Hematopoietic multipotent progenitor cell (in vitro differentiated cells): ENCODE results near the gene SGO1. TPM values are rescaled to one million over a fixed set of nuclear protein-coding genes. Genes with fewer than 3 reads are reported as not detected.

Experiments
- DNase-seq, 3 donors: peaks; one replicate each; pipeline ENCODE4 v3.0.0-alpha.2; 2011 to 2015; ENCODE audit warnings: low read depth in 2 of 3, low spot score in 2 of 3
- total RNA-seq: library from RNA; depleted of rRNA; stranded (reverse); fragments of >200 nt; gene quantifications from one replicate; pipeline ENCODE4 v1.2.3, GENCODE V29; 2012

SGO1 gene
- total RNA-seq, 1 donor: 0.81 TPM

DNA sequence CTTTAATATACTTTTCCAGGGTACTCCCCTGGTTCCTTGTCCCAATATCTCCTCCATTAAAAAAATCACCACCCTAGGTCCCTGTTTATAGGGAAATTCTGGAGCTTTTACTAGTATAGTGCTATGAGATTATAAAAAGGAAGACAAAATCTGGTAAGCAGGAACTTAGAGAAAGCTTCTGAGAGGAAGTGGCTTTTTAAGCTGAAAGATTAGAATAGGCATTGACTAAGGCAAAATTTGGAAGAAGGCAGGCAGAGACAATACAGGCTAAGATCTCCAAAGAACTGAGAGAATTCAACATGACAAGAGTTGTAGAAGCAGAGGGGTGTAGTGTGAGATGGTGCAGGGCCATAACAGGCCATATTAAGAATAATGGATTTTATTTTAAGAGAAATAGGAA is 25.8 kb downstream of the SGO1 start:
- DNase-seq: peak in 1 of 3 donors; percentile 3

DNA sequence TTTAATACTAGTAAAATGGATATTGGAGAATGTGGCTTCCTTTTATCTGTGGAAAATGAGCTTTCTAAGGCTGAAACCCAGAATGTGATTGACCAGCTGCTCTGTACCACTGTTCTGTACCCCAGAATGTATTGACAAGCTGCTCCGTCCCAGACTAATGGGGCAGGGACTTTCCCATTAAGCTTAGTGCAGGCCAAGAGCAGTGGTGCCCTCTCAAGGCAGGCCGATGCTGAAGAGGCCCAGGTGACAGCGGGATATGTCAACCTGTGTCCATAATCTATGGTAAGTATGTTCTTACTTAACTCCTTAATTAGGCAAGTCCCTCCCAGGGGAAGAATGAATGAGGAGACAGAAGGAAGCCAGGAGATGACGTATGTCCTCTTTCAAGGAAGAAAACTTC is 31.1 kb downstream of the SGO1 start:
- DNase-seq: no peak

DNA sequence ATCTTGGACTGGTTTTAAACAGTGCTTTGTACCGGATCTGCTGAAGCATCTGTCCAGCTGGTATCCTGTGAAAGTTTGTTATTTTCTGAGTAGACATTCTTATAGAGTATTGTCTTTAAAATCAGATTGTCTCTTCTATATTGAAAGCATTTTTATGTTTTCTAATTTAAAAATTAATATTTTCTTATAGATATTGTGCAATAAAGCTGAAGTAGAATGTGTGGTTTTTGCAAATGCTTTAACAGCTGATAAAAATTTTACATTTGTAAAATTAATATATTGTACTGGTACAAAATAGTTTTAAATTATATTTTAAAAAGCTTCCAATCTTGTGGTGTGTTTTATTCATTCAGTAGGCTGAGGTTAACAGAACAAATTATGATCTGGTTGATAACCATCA is 31.9 kb downstream of the SGO1 start:
- no peak for DNase-seq

DNA sequence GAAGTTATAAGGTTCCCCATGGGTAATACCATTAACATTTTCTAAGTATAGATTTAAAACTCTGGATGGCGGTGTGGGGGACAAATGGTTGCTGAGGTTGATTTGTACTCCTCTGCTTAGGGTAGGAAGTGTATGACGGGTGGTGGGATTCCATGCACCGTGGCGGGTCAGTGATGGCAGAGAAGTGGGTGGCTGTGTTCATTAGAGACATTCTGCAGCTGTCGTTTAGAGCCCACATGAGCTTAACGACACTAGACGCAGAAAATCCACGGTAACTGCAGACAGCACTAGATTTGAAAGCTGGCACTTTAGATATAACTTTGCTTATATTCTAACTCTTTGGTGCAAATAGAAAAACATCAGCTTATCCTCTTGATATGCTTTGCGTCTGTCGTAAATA is 37.5 kb downstream of the SGO1 start:
- no peak for DNase-seq

DNA sequence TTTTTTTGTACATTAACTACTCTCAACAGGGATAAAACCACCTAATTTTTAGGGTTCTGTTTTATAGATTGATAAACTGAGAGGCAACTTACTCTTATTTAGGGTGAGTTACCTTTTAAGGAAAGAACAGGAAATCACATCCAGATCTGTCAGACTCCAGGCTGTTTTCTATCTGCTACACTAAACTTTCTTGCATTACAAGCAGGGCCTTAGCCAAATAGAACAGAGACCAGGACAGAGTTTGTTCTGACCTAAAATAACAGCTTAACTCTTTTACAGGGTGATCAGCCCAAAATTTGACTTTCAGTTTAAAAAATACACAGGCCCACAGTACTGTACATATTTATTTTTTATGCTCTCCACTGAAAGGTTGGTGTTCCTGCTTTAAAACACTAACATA is 38.6 kb downstream of the SGO1 start:
- DNase-seq: no peak

DNA sequence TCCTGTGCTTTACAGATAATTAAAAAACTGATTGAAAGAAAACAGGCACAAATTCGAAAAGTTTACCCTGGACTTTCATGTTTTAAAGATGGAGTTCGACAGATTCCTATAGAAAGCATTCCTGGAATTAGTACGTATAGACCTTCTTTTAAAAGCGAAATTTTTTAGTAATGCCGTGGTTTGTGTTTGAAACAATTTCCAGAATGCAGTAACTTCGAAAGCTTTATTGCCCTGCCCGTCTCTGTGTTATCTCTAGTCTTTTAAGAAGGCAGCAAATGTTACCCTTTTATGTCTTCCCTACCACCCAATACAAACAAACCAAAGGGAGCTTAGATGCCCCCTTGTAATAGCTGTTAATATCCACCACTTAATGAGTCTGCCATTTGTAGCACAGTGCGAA is 39.7 kb downstream of the SGO1 start:
- no peak for DNase-seq

DNA sequence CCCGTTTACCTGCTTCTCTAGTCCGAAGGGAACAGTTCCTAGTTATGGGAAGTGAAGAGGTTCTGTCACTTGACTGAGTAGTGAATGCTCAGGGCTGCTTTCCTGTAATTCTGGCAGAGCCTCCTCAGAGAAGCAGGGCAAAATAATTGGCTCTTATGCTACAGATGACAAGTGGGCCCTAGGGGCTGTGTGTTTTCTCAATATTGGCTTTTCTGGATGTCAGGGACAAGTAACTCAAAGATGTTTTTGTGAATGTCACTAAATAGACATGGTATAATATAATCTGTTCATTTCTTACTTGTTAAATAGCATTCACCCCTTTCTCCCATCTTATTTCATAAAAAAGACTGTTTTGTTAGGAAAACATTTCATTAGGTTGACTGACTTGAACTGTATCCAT is 40.1 kb downstream of the SGO1 start:
- no peak for DNase-seq

DNA sequence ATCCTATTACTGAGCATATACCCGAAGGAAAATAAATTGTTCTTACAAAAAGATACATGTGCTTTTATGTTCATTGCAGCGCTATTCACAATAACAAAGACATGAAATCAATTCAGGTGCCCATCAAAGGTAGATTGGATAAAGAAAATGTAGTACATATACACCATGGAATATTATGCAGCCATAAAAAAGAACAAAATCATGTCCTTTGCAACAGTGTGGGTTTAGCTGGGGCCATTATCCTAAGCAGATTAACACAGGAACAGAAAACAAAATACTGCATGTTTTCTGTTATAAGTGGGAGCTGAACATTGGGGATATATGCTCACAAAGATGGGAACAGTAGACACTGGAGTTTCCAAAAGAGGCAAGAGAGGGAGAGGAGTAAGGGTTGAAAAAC is 42.5 kb downstream of the SGO1 start:
- no peak for DNase-seq

DNA sequence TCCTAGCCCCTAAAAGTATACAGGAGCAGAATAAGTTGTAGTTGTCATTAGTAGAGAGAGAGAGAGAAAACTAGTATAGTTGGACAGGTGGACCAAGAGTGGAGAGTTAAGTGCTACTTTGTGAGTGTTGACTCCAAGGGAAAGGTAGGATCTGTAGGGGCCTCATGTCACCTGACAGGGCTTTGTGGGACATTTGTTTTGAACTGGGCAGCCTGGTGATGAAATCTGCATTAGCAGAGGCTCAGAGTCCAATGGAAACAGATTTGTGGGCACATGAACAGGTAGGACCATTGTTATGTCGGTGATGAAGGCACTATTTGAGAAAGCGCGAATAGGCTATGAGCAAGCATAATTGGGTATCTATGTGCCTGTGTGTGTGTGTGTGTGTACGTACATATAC is 43.5 kb downstream of the SGO1 start:
- DNase-seq: no peak

DNA sequence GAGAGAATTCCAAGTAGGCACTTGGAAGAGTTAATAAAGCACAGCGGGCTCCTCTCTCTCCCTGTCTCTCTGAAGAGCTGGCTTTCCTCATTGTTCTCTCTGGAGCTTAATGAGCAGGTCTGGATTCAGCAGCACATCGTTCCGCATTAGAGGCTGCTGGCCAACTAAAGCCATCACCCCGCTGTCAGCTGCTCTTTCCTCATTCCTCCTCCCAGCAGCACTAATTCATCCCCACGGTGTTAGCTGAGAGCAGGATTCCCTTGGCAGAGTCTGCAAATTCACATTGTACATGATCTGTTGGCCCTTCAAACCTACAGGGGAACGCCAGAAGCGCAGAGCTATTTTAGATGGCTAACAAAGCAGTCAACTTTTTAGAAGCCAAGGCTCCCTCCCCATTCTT is 44.2 kb downstream of the SGO1 start:
- DNase-seq: no peak

DNA sequence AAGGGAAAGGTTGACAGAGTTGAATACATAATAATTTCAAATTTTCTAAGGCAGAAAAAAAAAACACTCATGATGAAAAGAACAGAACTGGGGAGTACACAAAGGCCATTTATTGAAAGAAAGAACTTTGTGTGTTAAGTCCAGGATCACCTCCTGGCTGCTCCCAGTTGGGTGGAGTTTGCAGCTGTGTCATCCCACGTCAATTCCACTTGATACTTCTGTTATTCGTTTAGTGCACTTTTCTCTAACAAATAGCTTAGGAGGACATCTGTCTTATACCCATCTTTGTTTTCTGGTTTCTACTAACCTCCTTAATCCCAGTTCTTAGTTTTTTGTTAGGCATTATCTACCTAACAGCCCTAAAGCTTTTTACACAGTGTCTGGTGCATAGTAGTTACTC is 44.7 kb downstream of the SGO1 start:
- DNase-seq: no peak

DNA sequence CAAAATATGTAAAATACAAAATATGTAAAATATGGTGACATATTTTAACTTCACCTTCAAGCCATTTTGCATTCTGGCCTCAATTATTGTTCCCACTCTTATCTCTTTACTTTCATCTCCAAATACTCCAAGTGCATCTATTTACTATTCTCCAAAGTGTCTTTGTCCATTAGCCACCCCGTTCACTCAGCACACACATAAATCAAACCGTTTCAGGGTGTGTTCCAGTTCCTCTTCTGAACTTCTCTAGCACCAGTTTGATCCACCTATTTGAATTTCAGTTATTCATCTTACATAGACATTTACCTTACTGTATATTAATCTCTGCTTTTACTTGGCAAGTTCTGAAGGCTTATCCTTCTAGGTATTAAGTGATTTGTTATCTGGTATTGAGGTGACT is 45.1 kb downstream of the SGO1 start:
- DNase-seq: no peak

DNA sequence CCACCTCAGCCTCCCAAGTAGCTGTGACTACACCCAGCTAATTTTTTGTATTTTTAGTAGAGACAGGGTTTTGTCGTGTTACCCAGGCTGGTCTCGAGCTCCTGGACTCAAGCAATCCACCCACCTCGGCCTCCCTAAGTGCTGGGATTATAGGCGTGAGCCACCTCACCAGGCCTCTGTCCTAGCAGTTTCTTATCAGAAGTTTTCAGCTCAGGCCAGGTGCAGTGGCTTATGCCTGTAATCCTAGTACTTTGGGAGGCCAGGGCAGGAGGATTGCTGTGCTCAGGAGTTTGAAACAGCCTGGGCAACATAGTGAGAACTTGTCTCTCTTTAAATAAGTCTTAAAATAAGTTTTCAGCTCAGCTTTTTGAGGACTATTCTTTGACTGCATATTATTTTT is 48.4 kb downstream of the SGO1 start:
- no peak for DNase-seq

DNA sequence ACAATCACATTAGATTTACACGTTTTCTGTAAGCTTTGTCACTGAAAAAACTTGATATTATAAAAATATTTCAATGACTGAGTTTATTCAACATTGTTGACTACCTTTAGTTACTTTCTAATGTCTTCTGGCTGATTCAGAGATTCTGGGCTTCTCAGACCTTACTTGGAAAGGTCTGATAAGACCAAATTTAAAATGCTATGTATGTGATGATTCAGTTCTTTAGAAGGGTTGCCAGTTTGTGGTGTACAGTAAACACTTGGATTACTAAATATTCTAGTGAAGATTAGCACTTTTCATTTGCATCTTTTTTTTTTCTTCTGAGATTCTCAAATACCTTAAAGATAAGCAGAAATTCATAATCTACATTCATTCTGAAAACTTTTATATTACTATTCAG is 49.8 kb downstream of the SGO1 start:
- DNase-seq: no peak

DNA sequence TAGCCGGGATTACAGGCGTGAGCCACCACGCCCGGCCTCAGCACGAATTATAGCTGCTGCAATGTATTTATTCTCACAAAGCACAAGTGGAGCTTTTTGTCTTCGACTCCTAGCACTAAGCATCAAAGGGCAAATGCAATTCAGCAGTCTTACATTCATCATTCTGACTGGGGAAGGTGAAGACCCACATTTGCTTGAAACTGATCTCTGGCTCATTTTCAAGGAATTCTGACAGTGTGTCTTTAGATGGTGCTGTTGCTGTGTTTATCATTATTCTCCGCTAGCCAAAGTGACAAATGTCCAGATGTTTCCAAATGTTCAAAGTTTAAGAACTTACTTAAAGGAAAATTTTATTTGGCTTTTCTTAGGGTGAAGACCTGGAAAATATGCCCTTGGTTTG is 55.9 kb downstream of the SGO1 start:
- no peak for DNase-seq

DNA sequence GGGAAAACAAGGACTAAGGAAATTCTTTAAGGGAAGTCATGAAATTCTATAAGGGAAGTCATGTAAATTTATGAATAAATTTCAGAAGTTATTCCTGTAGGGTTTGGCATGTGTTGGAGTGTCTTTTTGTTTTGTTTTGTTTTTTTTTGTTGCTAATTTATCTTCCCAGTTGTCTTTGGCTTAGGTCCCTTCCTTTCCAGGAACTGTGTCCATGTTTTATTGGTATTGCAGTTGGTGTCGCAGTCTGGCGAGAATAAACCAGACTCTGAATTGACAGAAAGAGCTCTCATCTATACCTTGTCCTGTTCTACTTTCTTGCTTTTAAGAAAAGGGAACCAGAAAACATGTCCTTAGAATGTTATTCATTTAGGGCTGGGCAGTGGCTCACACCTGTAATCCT is 57.6 kb downstream of the SGO1 start:
- DNase-seq: no peak

DNA sequence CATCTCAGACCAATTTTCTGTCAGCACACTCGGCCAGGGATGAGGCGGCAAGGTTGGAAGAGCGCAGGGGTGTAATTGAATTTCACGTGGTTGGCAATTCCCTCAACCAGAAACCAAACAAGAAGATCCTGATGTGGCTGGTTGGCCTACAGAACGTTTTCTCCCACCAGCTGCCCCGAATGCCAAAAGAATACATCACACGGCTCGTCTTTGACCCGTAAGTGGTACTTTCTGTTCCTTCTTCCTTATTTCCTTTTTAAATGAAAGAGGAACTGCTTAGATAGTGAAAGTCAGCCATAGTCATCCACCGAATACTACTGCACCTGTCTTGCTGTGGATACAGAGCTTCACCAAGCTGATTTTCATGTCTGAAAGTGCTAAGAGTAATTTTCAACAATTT is 60.1 kb downstream of the SGO1 start:
- peak in 2 of 3 donors; percentile 12 to 37 for DNase-seq

DNA sequence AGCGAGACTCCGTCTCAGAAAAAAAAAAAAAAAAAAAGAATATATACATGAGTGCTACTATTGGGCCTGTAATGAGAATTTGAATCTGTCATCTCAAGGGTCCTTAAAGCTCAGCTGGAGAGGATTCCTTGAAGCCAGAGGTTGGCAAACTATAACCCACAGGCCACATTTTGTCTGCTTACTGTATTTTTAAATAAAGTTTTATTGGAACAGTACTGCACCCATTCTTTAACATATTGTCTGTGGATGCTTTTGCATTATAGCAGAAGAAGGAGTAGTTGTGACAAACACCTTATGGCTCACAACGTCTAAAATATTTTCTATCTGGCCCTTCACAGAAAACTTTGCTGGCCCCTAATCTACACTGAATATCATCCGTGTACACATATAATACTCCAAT is 60.7 kb downstream of the SGO1 start:
- no peak for DNase-seq

DNA sequence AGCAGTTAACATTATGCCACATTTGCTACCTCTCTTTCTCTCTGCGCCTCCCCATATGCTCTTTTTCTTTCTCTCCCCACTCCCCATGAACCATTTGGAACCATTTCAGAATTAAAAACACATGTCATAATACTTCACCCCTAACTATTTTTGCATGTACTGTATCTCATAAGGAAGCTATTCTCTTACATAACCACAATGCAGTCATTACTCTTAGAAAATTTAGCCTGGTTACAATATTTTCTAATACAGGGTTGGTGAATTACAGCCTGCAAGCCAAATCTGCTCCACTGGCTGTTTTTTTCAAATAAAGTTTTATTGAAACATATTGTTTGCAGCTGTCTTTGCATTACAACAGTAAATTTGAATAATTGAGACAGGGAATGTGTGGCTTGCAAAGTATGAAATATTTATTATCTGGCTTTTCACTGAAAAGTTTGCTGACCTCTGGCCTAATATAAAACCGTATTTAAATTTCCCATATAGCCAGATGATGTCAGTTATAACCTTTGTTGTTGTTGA is 62.8 kb downstream of the SGO1 start:
- no peak for DNase-seq

DNA sequence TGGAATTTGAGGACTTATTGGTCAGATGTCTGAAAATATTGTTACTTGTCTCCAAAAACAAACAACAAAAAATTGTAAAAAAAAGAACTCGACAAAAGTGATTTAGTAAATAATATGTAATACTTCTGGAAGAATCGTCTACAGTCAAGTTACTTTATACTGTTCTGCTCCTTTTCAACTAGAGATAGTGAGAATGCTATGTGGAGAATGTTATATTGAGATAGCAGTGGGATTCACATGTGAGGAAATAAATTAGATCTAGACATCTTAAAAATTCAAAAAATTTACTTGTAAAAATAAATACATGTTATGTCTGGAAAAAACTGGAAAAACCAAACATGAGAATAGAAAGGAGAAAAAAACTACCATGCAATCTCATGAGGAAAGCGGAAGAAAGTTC is 64.9 kb downstream of the SGO1 start:
- no peak for DNase-seq
